Measurements from ENCODE around the gene ARAP2. TPM values are rescaled to one million over a fixed set of nuclear protein-coding genes. Genes with fewer than 3 reads are reported as not detected.

Gene ARAP2
- total and polyA plus RNA-seq, 9 of the 15 experiments (the other 6 are each of a cell fraction or from before 2014, with no cell fraction given): 0.03 to 0.35 (median 0.11) TPM; not detected in 4

- FAIRE-seq: no peak
- in situ Hi-C loops (cut with MboI): no loop called here
These were observed 106.1 kb downstream of the ARAP2 start for GRCh38 chr4:36138220-36138619.

GRCh38 chr4:36137336-36137735 lies 107.0 kb downstream of the ARAP2 start:
- no peak overlapping the region for H2AFZ ChIP-seq (ENCODE audit: low read depth, low read length)
- 2% methylated on average over 4 of the region's 4 CpGs for WGBS (ENCODE audit: insufficient coverage, low coverage, missing lambda C conversion rate)
- TF ChIP-seq NONO (IDR thresholded peaks at IDR 0.05; ENCODE audit: low read depth in 2 of 2, low read length in 1 of 2) (no peak), DEAF1 (CRISPR knock-in tag; IDR thresholded peaks at IDR 0.05) (no peak), CREB1 (IDR thresholded peaks at IDR 0.05) (no peak), CREB1 (CRISPR knock-in tag; IDR thresholded peaks at IDR 0.05) (no peak), ARID3A (IDR thresholded peaks at IDR 0.05; ENCODE audit: borderline replicate concordance, low read depth, low read length) (no peak)
- no peak overlapping the region for H3K27ac ChIP-seq (ENCODE audit: extremely low read depth, low read depth, low read length)
- in situ Hi-C loops (cut with MboI): no loop called here
- CTCF ChIA-PET (ENCODE audit: low intra/inter-chr PET ratio): no interaction called here
- H3K79me2 ChIP-seq (ENCODE audit: control insufficient read depth, insufficient read depth, low read length): no peaks in the 10 kb centered on the region
- H4K20me1 ChIP-seq (replicated peaks; ENCODE audit: control insufficient read depth, insufficient read depth, low read length): no peaks in the 10 kb centered on the region
- POLR2A ChIA-PET: no interaction called here
- H3K4me2 ChIP-seq (ENCODE audit: insufficient read depth, low read length): no peak overlapping the region
- H3K9me3 ChIP-seq (replicated peaks; ENCODE audit: control insufficient read depth, insufficient read depth, low read depth, low read length): no peaks in the 10 kb centered on the region
- ATAC-seq (no peak), DNase-seq (ENCODE audit: extremely low read depth in 1 of 4, low spot score in 3 of 4) (no peak), FAIRE-seq (no peak)
- H3K9ac ChIP-seq (ENCODE audit: insufficient read depth in 1 of 2, low read depth in 2 of 2, low read length in 2 of 2): no peak overlapping the region
- no TSS peak for BruUV-seq (replicated peaks)
- no peaks in the 10 kb centered on the region for H3K4me1 ChIP-seq (replicated peaks in 1 of 2; ENCODE audit: control insufficient read depth in 2 of 2, insufficient read depth in 2 of 2, low read length in 2 of 2)
- no peaks in the 10 kb centered on the region for H3K9me1 ChIP-seq (ENCODE audit: control insufficient read depth, insufficient read depth, low read length)
- no peak overlapping the region for H3K4me3 ChIP-seq
- H3K36me3 ChIP-seq (ENCODE audit: control insufficient read depth, insufficient read depth, low read length): no peaks in the 10 kb centered on the region
- H3K27me3 ChIP-seq (ENCODE audit: control insufficient read depth in 2 of 2, insufficient read depth in 2 of 2, low read length in 2 of 2): no peaks in the 10 kb centered on the region
- intact Hi-C loops (cut with micrococcal nuclease): no loop called here

More at GRCh38 chr4:36138220-36138619, 106.1 kb downstream of the ARAP2 start:
- no peak overlapping the region for H3K4me3 ChIP-seq
- CTCF ChIA-PET (ENCODE audit: low intra/inter-chr PET ratio): no interaction called here
- intact Hi-C loops (cut with micrococcal nuclease): no loop called here
- no peaks in the 10 kb centered on the region for H3K9me3 ChIP-seq (replicated peaks; ENCODE audit: control insufficient read depth, insufficient read depth, low read depth, low read length)
- no peak overlapping the region for H3K4me2 ChIP-seq (ENCODE audit: insufficient read depth, low read length)
- no peaks in the 10 kb centered on the region for H4K20me1 ChIP-seq (replicated peaks; ENCODE audit: control insufficient read depth, insufficient read depth, low read length)
- H3K4me1 ChIP-seq (replicated peaks in 1 of 2; ENCODE audit: control insufficient read depth in 2 of 2, insufficient read depth in 2 of 2, low read length in 2 of 2): no peaks in the 10 kb centered on the region
- no peak overlapping the region for H2AFZ ChIP-seq (ENCODE audit: low read depth, low read length)
- TF ChIP-seq RBM25 (IDR thresholded peaks at IDR 0.05; ENCODE audit: low read depth, low read length, severe bottlenecking) (no peak), CCNT2 (IDR thresholded peaks at IDR 0.05; ENCODE audit: borderline replicate concordance, extremely low read depth, insufficient read length, low read depth, low read length) (no peak), JUN (IDR thresholded peaks at IDR 0.05; ENCODE audit: borderline replicate concordance, low read depth, low read length) (no peak), JUN (CRISPR knock-in tag; IDR thresholded peaks at IDR 0.05; ENCODE audit: borderline replicate concordance) (no peak), TSC22D4 (tag; IDR thresholded peaks at IDR 0.05) (no peak), ZNF23 (CRISPR knock-in tag; IDR thresholded peaks at IDR 0.05) (no peak), CHCHD3 (CRISPR knock-in tag; IDR thresholded peaks at IDR 0.05) (no peak), ZNF121 (CRISPR knock-in tag; conservative IDR thresholded peaks at IDR 0.05) (no peak), EZH2 (IDR thresholded peaks at IDR 0.05; ENCODE audit: borderline replicate concordance, low read depth, low read length) (no peak), NFXL1 (CRISPR knock-in tag; IDR thresholded peaks at IDR 0.05) (no peak)
- ATAC-seq: no peak
- no peaks in the 10 kb centered on the region for H3K79me2 ChIP-seq (ENCODE audit: control insufficient read depth, insufficient read depth, low read length)
- H3K36me3 ChIP-seq (ENCODE audit: control insufficient read depth, insufficient read depth, low read length): no peaks in the 10 kb centered on the region
- POLR2A ChIA-PET: no interaction called here
- H3K27me3 ChIP-seq (ENCODE audit: control insufficient read depth in 2 of 2, insufficient read depth in 2 of 2, low read length in 2 of 2): no peaks in the 10 kb centered on the region
- BruUV-seq (replicated peaks): no TSS peak
- no peak overlapping the region for H3K27ac ChIP-seq (ENCODE audit: extremely low read depth, low read depth, low read length)
- no peaks in the 10 kb centered on the region for H3K9me1 ChIP-seq (ENCODE audit: control insufficient read depth, insufficient read depth, low read length)
- H3K9ac ChIP-seq (ENCODE audit: insufficient read depth in 1 of 2, low read depth in 2 of 2, low read length in 2 of 2): no peak overlapping the region
- no peak for DNase-seq (ENCODE audit: extremely low read depth in 1 of 4, low spot score in 3 of 4)
